H9 (cell line): ENCODE data around the gene NDUFAF2. TPM values are rescaled to one million over a fixed set of nuclear protein-coding genes. Genes with fewer than 3 reads are reported as not detected.

ENCODE experiments used
- DNase-seq: peaks from one replicate; pipeline ENCODE4 v3.0.0-alpha.2; 2017
- H2AFZ ChIP-seq: one replicate; pipeline ENCODE4 v1.6.1; 2013; ENCODE audit warnings: mild to moderate bottlenecking, low read length, control low read depth, moderate library complexity
- H2AK5ac ChIP-seq: 2 replicates; pipeline ENCODE4 v1.6.1; 2013; ENCODE audit warnings: low read length, control low read depth, mixed read lengths; ENCODE audit not compliant: insufficient read length
- H2BK120ac ChIP-seq: one replicate; pipeline ENCODE4 v1.6.1; 2013; ENCODE audit warnings: low read depth, mild to moderate bottlenecking, low read length, control low read depth, inconsistent platforms; ENCODE audit not compliant: poor library complexity, severe bottlenecking
- H2BK12ac ChIP-seq: 2 replicates; pipeline ENCODE4 v1.6.1; 2013; ENCODE audit warnings: low read length, control low read depth, mixed read lengths, low read depth; ENCODE audit not compliant: insufficient read length
- H2BK15ac ChIP-seq: 2 replicates; pipeline ENCODE4 v1.6.1; 2013; ENCODE audit warnings: low read depth, low read length, control low read depth
- H2BK20ac ChIP-seq: one replicate; pipeline ENCODE4 v1.6.1; 2013; ENCODE audit warnings: low read depth, mild to moderate bottlenecking, low read length, control low read depth, inconsistent platforms; ENCODE audit not compliant: poor library complexity, severe bottlenecking
- H2BK5ac ChIP-seq: 2 replicates; pipeline ENCODE4 v1.6.1; 2013; ENCODE audit warnings: low read length, control low read depth, mixed read lengths; ENCODE audit not compliant: insufficient read length
- H3K14ac ChIP-seq: 2 replicates; pipeline ENCODE4 v1.6.1; 2013; ENCODE audit warnings: low read length, control low read depth; ENCODE audit not compliant: insufficient read depth
- H3K18ac ChIP-seq: 2 replicates; pipeline ENCODE4 v1.6.1; 2013; ENCODE audit warnings: low read depth, mild to moderate bottlenecking, mixed read lengths, low read length, control low read depth; ENCODE audit not compliant: insufficient read length
- H3K23ac ChIP-seq: 2 replicates; pipeline ENCODE4 v1.6.1; 2013; ENCODE audit warnings: low read length, control low read depth, mixed read lengths, low read depth; ENCODE audit not compliant: insufficient read length
- H3K23me2 ChIP-seq: 2 replicates; pipeline ENCODE4 v1.6.1; 2013; ENCODE audit warnings: low read depth, mild to moderate bottlenecking, mixed read lengths, low read length, control low read depth; ENCODE audit not compliant: insufficient read length, poor library complexity, severe bottlenecking
- H3K27ac ChIP-seq: 2 replicates; pipeline ENCODE4 v1.5.1; 2013; ENCODE audit warnings: low read length, control low read depth, mixed read lengths, low read depth; ENCODE audit not compliant: insufficient read length
- H3K27me3 ChIP-seq: 2 replicates; pipeline ENCODE4 v1.6.1; 2013; ENCODE audit warnings: low read length, control low read depth, inconsistent platforms; ENCODE audit not compliant: insufficient read depth
- H3K4ac ChIP-seq: 2 replicates; pipeline ENCODE4 v1.6.1; 2013; ENCODE audit warnings: low read depth, mild to moderate bottlenecking, control low read depth, inconsistent platforms, low read length, moderate library complexity
- H3K4me1 ChIP-seq: 2 replicates; pipeline ENCODE4 v1.6.1; 2013; ENCODE audit warnings: low read length, control low read depth, inconsistent platforms; ENCODE audit not compliant: insufficient read depth
- H3K4me2 ChIP-seq: 2 replicates; pipeline ENCODE4 v1.6.1; 2013; ENCODE audit warnings: low read length, control low read depth, mixed read lengths; ENCODE audit not compliant: insufficient read length, insufficient read depth
- H3K56ac ChIP-seq: 2 replicates; pipeline ENCODE4 v1.6.1; 2013; ENCODE audit warnings: low read depth, mild to moderate bottlenecking, mixed read lengths, low read length, control low read depth; ENCODE audit not compliant: insufficient read length
- H3K79me1 ChIP-seq: 2 replicates; pipeline ENCODE4 v1.6.1; 2013; ENCODE audit warnings: low read depth, mild to moderate bottlenecking, moderate library complexity, low read length, control low read depth, inconsistent platforms; ENCODE audit not compliant: insufficient read depth, poor library complexity, severe bottlenecking
- H3K79me2 ChIP-seq: 2 replicates; pipeline ENCODE4 v1.6.1; 2013; ENCODE audit warnings: low read length, control low read depth, inconsistent platforms; ENCODE audit not compliant: insufficient read depth
- H3K9ac ChIP-seq: 2 replicates; pipeline ENCODE4 v1.6.1; 2013; ENCODE audit warnings: low read length, control low read depth, mixed read lengths; ENCODE audit not compliant: insufficient read length; ENCODE audit errors: extremely low read depth
- H3K9me3 ChIP-seq: one replicate; pipeline ENCODE4 v1.6.1; 2013; ENCODE audit warnings: low read depth, low read length, inconsistent platforms; ENCODE audit not compliant: control insufficient read depth
- H3T11ph ChIP-seq: one replicate; pipeline ENCODE4 v1.6.1; 2013; ENCODE audit warnings: mild to moderate bottlenecking, low read length, control low read depth, inconsistent platforms
- H4K20me1 ChIP-seq: one replicate; pipeline ENCODE4 v1.6.1; 2013; ENCODE audit not compliant: control insufficient read depth, insufficient read length, insufficient read depth
- H4K5ac ChIP-seq: 2 replicates; pipeline ENCODE4 v1.6.1; 2013; ENCODE audit warnings: low read depth, mild to moderate bottlenecking, mixed read lengths, low read length, control low read depth; ENCODE audit not compliant: insufficient read length
- H4K8ac ChIP-seq: replicated peaks from 2 replicates; pipeline ENCODE4 v1.6.1; 2013; ENCODE audit warnings: low read length, control low read depth, mixed read lengths, low read depth; ENCODE audit not compliant: insufficient read length
- H4K91ac ChIP-seq: 2 replicates; pipeline ENCODE4 v1.6.1; 2013; ENCODE audit warnings: low read depth, mild to moderate bottlenecking, moderate library complexity, mixed read lengths, low read length, control low read depth; ENCODE audit not compliant: insufficient read length
- H3K27ac Mint-ChIP-seq, 3 experiments: 2 replicates in 2 of 3; 3 replicates in 1 of 3; pipeline ENCODE4 v1.8.0; 2020 to 2021; ENCODE audit warnings: mixed read lengths in 3 of 3, mild to moderate bottlenecking in 1 of 3, moderate library complexity in 1 of 3
- H3K27me3 Mint-ChIP-seq: 2 replicates; pipeline ENCODE4 v1.8.0; 2021; ENCODE audit warnings: low read depth, mild to moderate bottlenecking, moderate library complexity, mixed read lengths
- H3K36me3 Mint-ChIP-seq, 3 experiments: 2 replicates in 2 of 3; 3 replicates in 1 of 3; pipeline ENCODE4 v1.8.0; 2020 to 2021; ENCODE audit warnings: low read depth in 3 of 3, mixed read lengths in 3 of 3; ENCODE audit not compliant: insufficient read depth in 1 of 3
- H3K4me1 Mint-ChIP-seq, 2 experiments: 2 replicates each; pipeline ENCODE4 v1.8.0; 2020; ENCODE audit warnings: mixed read lengths in 2 of 2
- H3K4me3 Mint-ChIP-seq, 2 experiments: 2 replicates in 1 of 2; 3 replicates in 1 of 2; pipeline ENCODE4 v1.8.0; 2020 to 2021; ENCODE audit warnings: mild to moderate bottlenecking in 2 of 2, mixed read lengths in 2 of 2, moderate library complexity in 1 of 2
- H3K9me3 Mint-ChIP-seq, 2 experiments: 2 replicates in 1 of 2; 3 replicates in 1 of 2; pipeline ENCODE4 v1.8.0; 2020; ENCODE audit warnings: mild to moderate bottlenecking in 2 of 2, mixed read lengths in 2 of 2, moderate library complexity in 1 of 2
- total RNA-seq: library from RNA; stranded (reverse); gene quantifications from 2 replicates; pipeline ENCODE4 v1.2.1, GENCODE V29; 2021
- TF ChIP-seq, protein P1 (sequence below): fragments of 200-600 bp; sonication (generic); conservative IDR thresholded peaks from 3 replicates; pipeline ENCODE4 v1.8.0; 2021; ENCODE audit warnings: antibody characterized with exemption, mild to moderate bottlenecking

NDUFAF2 gene
- total RNA-seq, 1 experiment from 2014 or later = 31.4 TPM

DNA sequence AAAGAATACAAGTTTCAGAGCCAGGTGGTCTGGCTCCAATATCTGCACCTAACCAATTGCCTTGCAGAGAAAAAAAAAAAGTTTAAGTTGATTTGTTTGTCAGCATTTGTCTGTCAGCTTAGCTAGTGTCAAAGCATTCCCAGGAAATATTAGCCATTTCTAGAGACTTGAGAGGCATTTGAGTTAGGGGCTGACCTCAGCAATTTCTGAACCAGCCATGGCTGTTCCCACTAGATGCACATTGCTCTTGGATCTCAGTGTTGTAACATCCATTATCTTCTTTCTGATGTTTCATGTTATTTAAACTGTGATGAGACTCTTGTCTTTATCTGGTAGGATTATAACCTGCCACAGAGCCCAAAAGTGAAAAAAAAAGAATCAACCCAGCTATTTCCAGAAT lies 102.3 kb downstream of the NDUFAF2 start:
- Histone ChIP-seq H3K79me2 (no peaks in the 10 kb centered on the region), H4K91ac (no peak overlapping the region)

More for the DNA sequence above, 102.3 kb downstream of the NDUFAF2 start:
- no peak overlapping the region for H3K27ac Mint-ChIP-seq
- Histone ChIP-seq H3K23ac (no peak overlapping the region), H3K56ac (no peak overlapping the region), H2BK12ac (no peak overlapping the region), H3K4ac (no peak overlapping the region), H4K20me1 (no peaks in the 10 kb centered on the region), H3K4me1 (0 out of 2 replicates have a peak, but pooled peaks cover 2% of the 10 kb centered on the region), H3K4me2 (no peak overlapping the region), H3K79me1 (no peaks in the 10 kb centered on the region), H2BK5ac (no peak overlapping the region), H3K27ac (no peak overlapping the region), H2AFZ (no peak overlapping the region), H2BK15ac (no peak overlapping the region), H3K9ac (no peak overlapping the region), H3K18ac (no peak overlapping the region), H2BK20ac (no peak overlapping the region), H3T11ph (no peak overlapping the region), H4K8ac (no peak overlapping the region), H2BK120ac (no peak overlapping the region), H3K9me3 (no peaks in the 10 kb centered on the region), H3K27me3 (no peaks in the 10 kb centered on the region), H3K14ac (no peak overlapping the region), H2AK5ac (no peak overlapping the region), H4K5ac (no peak overlapping the region), H3K23me2 (no peaks in the 10 kb centered on the region)
- no peaks in the 10 kb centered on the region for H3K27me3 Mint-ChIP-seq
- TF ChIP-seq, protein P1, sequence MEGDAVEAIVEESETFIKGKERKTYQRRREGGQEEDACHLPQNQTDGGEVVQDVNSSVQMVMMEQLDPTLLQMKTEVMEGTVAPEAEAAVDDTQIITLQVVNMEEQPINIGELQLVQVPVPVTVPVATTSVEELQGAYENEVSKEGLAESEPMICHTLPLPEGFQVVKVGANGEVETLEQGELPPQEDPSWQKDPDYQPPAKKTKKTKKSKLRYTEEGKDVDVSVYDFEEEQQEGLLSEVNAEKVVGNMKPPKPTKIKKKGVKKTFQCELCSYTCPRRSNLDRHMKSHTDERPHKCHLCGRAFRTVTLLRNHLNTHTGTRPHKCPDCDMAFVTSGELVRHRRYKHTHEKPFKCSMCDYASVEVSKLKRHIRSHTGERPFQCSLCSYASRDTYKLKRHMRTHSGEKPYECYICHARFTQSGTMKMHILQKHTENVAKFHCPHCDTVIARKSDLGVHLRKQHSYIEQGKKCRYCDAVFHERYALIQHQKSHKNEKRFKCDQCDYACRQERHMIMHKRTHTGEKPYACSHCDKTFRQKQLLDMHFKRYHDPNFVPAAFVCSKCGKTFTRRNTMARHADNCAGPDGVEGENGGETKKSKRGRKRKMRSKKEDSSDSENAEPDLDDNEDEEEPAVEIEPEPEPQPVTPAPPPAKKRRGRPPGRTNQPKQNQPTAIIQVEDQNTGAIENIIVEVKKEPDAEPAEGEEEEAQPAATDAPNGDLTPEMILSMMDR = no peak
- DNase-seq = no peak
- peaks cover 3 to 6% of the 10 kb centered on the region in 2 experiments; a peak in 3 of 5 replicates for H3K9me3 Mint-ChIP-seq
- H3K36me3 Mint-ChIP-seq = no peaks in the 10 kb centered on the region; a peak in 3 of 7 replicates
- H3K4me1 Mint-ChIP-seq = peaks cover 17 to 21% of the 10 kb centered on the region in 2 experiments
- H3K4me3 Mint-ChIP-seq = no peak overlapping the region
